ENCODE results near the gene HEATR5A.

DNA sequence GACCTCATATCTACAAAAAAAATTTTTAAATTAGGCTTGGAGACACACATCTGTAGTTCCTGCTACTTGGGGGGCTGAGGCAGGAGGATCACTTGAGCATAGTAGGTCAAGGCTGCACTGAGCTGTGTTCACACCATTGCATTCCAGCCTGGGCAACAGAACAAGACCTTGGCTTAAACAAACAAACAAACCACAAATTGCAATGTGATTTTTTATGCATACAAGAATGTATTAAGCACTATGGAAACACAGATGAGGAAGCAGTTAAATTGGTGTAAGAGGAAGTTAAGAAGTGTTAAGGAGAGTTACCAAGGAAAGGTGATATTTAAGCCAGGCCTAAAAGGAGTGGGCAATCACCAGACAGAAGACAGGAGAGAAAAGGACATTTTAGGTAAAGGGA, 129.1 kb downstream of the HEATR5A start:
- TF ChIP-seq, protein P1, sequence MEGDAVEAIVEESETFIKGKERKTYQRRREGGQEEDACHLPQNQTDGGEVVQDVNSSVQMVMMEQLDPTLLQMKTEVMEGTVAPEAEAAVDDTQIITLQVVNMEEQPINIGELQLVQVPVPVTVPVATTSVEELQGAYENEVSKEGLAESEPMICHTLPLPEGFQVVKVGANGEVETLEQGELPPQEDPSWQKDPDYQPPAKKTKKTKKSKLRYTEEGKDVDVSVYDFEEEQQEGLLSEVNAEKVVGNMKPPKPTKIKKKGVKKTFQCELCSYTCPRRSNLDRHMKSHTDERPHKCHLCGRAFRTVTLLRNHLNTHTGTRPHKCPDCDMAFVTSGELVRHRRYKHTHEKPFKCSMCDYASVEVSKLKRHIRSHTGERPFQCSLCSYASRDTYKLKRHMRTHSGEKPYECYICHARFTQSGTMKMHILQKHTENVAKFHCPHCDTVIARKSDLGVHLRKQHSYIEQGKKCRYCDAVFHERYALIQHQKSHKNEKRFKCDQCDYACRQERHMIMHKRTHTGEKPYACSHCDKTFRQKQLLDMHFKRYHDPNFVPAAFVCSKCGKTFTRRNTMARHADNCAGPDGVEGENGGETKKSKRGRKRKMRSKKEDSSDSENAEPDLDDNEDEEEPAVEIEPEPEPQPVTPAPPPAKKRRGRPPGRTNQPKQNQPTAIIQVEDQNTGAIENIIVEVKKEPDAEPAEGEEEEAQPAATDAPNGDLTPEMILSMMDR (IDR thresholded peaks at IDR 0.05; ENCODE audit: low read depth, low read length): no peak
- no peak for TF ChIP-seq EZH2phosphoT487 (IDR thresholded peaks at IDR 0.05; ENCODE audit: low read depth)

All from OCI-LY3 (cell line).